Measurements from ENCODE around the gene CDC37L1.
A peak's percentile ranks its signal among the peaks of the same experiment; 100 is the strongest.

Gene CDC37L1

GRCh38 chr9:4668604-4669003 lies 10.8 kb upstream of the CDC37L1 start:
- no peak for DNase-seq (ENCODE audit: low spot score)

DNA sequence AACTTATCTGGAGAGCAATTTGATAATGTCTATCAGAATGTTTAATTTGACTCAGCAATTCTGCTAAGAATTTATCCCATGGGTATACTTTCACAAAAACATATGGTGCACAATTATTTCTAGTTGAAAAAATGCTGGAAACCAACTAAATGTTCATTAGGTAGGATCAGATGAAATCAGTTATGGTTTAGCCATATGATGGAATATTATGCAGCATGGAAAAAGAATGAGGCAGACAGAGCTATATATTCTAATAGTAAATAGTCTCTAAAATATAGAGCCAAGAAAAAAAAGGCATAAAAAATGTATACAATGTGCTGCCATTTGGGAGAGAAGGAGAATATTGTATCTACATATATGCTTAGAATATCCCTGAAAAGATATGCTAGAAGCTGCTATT lies 9.5 kb upstream of the CDC37L1 start:
- DNase-seq (ENCODE audit: low spot score) = no peak

- DNase-seq (ENCODE audit: low spot score) = no peak
These were observed 8.8 kb upstream of the CDC37L1 start for GRCh38 chr9:4670591-4670990.

- no peak for DNase-seq (ENCODE audit: low spot score)
These were observed 7.6 kb upstream of the CDC37L1 start for GRCh38 chr9:4671737-4672136.

DNA sequence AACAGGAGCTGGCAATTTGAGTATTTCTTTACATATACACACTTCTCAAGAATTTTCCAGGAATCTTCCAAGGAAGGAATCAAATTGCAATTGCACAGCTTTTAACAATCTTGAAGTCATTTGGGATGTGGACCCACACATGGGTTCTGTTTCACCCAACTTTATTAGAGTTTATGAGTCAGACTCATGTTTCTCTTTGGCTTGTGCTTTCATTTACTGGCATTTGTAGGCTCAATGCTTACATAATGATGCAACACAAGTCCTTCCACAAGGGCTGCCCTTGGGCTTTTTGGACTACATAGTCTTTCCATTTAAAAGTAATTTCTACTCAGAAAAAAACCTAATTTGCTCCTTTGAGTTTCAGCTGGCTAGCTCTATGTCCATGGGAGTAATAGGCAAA lies 4.6 kb upstream of the CDC37L1 start:
- DNase-seq (ENCODE audit: low spot score) = peak; percentile 74

DNA sequence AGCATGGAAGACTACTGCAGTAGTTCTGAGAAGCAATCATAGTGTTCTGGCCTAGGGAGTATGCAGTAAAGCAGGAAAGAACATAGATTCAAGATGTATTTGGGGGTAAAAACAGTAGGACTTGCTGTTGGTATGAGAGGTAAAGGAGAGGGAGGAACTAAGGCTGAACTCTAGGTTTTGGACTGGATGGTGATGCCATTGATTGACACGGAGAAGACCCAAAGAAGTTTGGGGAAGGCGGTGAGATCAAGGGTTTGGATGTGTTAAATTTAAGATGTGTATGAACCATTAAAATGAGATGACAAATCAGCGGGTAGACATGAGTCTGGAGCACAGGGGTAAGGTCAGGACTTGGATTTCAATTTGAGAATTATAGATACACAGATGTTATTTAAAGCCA lies 2.0 kb upstream of the CDC37L1 start:
- DNase-seq (ENCODE audit: low spot score) = no peak

DNA sequence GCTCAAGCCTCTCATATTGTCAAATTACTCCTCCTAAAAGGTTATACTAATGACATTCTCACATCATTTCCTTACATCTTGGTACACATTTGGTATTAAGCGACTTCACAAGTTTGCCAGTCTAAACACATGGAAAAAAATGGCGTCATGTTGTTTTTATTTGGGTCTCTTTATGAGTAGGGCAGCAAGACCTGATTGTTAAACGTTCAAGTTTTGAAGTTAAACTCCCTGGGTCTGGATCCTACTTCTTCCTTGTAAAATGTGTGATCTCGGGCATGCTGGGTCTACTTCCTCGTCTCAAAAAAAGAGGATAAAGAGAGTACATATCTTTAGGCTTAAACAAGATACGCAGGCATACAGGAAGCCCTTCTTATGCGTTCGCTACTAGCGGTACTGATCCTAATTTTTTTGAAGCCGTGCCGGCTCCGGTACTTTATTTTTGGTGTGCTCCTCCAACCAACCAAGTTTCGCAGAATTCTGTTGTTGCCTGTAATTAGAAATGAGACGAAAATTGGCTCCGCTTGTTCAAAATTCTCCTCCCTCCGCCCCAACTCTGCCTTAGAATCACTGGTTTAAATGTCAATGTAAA lies 596 bp upstream of the CDC37L1 start:
- no peak for DNase-seq (ENCODE audit: low spot score)

DNA sequence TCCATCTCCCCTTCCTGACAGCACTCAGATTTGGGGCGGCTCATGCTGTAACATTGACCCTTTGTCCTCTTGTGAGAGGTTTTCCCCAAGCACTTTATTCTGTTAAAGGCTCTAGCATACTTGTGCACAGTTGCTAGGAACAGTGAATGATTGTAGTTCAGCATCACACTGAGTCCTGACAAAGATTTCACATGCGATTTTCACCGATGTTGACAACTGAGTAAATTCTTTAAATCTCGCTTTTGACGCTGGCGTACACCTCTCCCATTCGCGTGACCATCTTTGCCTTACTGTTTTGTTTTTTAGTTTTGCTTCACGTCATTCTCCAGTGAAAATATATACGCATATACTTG lies 780 bp downstream of the CDC37L1 start:
- no peak for DNase-seq (ENCODE audit: low spot score)

GRCh38 chr9:4680750-4681149 lies 1.4 kb downstream of the CDC37L1 start:
- DNase-seq (ENCODE audit: low spot score) = peak; percentile 38

GRCh38 chr9:4684820-4685219 lies 5.5 kb downstream of the CDC37L1 start:
- DNase-seq (ENCODE audit: low spot score) = no peak

DNA sequence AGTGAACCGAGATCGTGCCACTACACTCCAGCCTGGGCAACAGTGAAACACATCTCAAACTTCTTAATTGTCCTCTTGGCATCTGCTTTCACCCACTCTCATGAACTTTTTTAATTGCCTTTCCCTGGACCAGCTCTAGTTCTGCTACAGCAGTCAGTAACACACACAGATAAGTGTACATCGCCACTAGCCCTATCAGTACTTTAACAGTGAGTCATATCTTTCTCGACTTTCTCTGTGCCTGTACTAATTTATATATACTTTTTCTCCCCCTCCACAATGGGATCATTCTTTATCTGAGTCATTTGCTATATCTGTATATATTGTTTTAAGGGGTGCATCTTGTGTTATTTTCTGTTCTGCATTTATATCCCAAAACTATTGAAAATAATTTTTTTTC lies 6.7 kb downstream of the CDC37L1 start:
- DNase-seq (ENCODE audit: low spot score) = no peak

DNA sequence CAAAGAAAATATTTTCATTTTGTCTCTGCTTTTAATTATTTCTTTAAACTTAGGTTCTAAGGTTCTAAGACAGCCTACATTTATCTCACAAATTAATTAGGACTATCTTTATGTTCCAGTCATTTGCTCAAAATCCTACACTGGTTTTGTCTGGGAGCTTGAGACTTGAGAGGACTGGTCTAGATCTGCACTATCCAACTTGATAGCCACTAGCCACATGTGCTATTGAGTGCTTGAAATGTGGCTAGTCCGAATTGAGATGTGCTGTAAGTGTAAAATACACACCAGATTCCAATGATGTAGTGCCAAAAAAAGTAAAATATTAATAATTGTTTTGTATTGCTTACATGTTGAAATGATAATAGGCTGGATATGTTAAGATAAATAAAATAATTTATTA lies 7.2 kb downstream of the CDC37L1 start:
- DNase-seq (ENCODE audit: low spot score) = no peak

- no peak for DNase-seq (ENCODE audit: low spot score)
These were observed 9.7 kb downstream of the CDC37L1 start for GRCh38 chr9:4689021-4689420.

- peak; percentile 24 for DNase-seq (ENCODE audit: low spot score)
These were observed 10.3 kb downstream of the CDC37L1 start for GRCh38 chr9:4689687-4690104.

DNA sequence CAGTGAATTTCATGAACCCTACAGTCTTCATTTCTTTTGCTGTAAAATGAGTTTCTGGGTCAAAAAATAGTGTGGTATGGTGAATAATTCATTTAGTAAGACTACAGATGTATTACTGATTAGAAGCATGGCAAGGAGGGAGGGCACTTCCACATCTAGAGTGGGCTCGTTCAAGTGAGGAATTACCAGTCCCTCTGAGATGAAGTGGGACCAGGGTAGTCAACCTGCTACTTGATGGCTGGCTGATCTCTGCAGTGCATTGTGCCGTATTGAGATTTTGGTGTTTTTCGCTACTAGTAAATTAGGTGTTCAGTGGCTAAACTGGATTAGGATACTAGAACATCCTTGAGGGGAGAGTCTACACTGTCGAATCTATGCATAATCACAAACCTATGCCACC lies 10.8 kb downstream of the CDC37L1 start:
- DNase-seq (ENCODE audit: low spot score) = no peak

- peak; percentile 62 for DNase-seq (ENCODE audit: low spot score)
These were observed 12.4 kb downstream of the CDC37L1 start for GRCh38 chr9:4691795-4692194.

- DNase-seq (ENCODE audit: low spot score) = no peak
These were observed 20.7 kb downstream of the CDC37L1 start for GRCh38 chr9:4700091-4700490.

- DNase-seq (ENCODE audit: low spot score) = no peak
These were observed 21.6 kb downstream of the CDC37L1 start for GRCh38 chr9:4700932-4701331.

DNA sequence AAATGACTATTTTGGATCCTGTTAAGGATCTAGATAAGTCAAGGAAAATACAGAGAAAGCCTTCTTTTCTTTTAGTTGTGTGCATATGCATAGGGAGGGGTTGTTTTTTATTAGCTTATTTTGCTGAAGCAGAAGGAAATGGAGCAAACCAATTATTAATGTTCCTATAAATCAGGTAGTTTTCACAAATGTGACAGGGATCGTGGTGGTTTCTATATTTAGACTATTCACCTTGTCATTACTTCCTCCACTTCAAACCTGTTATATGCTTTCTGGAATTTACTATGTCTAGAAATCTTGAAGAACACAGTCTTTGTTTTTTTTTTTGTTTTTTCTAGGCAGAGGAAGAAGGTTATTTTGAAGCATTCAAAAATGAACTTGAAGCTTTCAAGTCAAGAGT lies 22.2 kb downstream of the CDC37L1 start:
- no peak for DNase-seq (ENCODE audit: low spot score)

- no peak for DNase-seq (ENCODE audit: low spot score)
These were observed 24.8 kb downstream of the CDC37L1 start for GRCh38 chr9:4704129-4704528.

DNA sequence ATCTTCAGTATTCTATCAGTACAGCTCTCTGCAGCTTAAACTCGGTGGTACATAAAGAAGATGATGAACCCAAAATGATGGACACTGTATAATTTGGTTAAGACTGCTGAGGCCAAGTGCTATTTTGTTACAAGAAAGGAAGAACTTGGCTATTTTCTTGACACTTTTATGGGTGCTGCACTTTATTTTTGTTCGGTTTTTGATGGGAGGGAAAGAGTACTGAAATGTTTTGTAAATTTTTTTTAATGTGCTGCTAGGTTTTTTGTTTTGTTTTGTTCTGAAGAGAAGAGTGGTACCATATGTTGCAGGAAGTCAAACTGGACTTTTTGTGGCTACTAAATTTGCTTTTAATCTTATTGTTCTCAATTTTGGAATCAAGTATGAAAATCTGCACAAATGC lies 26.7 kb downstream of the CDC37L1 start:
- no peak for DNase-seq (ENCODE audit: low spot score)

DNA sequence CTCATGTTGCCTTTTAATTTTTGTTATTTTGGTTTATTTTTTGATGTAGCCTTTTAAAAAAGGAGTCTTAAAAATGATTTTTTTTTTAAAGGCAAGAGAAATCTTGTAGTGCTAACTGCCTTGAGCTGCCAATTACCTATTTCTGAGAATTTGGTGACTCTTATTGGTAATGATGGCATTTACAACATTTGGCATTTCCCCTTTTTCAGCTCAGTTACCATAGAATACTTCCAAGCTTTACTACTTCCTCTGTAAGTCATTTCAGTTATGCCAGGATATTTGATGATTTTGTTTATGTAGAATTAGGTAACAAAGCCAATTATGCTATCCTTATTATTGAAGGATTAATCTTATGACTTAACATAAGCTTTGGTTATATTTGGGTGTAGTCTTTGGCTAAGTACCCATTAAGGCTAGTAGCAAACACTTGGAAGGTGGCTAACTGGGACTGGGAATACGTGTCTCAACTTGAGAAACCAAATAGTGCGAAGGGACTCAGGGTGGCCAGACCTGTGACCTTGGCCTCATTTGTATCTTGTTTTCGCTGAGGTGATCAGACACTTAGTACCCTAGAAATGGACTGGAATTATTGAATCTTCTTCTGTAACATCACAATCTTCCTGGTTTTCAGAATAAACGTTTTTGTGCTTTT lies 27.7 kb downstream of the CDC37L1 start:
- DNase-seq (ENCODE audit: low spot score) = no peak

DNA sequence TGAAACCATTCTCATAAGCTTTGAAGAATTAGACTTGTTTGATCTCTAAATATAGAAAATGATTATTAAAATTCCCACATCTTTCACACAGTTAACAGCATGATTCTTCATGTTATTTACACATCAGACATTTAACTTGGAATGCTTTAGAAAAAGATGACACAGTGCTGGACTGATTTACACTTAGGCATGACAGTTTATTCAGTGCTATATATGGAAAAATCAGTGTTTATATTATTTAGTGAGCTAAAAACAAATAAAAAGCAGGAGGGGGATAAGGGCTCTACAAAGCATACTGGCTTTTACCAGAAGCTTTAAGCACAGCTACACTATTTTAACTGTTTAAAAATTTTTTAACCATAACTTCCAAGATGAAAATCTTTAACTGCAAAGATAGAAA lies 30.0 kb downstream of the CDC37L1 start:
- DNase-seq (ENCODE audit: low spot score) = no peak

- DNase-seq (ENCODE audit: low spot score) = peak; percentile 14
These were observed 34.5 kb downstream of the CDC37L1 start for GRCh38 chr9:4713849-4714248.
